ENCODE results near the gene MAP3K10. TPM values are rescaled to one million over a fixed set of nuclear protein-coding genes. Genes with fewer than 3 reads are reported as not detected.

Gene MAP3K10
- total and polyA plus RNA-seq, 2 of the 13 experiments (the other 11 are each of a cell fraction or from before 2014, with no cell fraction given), result 3.4 to 5.0 TPM

GRCh38 chr19:40192758-40193586, 1.7 kb downstream of the MAP3K10 start:
- TSS peak; percentile 44 for BruUV-seq (replicated peaks)
- CTCF ChIA-PET (ENCODE audit: low intra/inter-chr PET ratio, low total read pairs), result no interaction called here

More at GRCh38 chr19:40192758-40193586, 1.7 kb downstream of the MAP3K10 start:
- Histone ChIP-seq H3K79me2 (ENCODE audit: insufficient read depth, low read length) (no peaks in the 10 kb centered on the region), H3K4me2 (ENCODE audit: low read depth, low read length) (peak overlapping the region; percentile 74), H3K4me3 (replicated peaks in 1 of 3; ENCODE audit: insufficient read depth in 1 of 3, low read depth in 2 of 3, low read length in 3 of 3) (peak overlapping the region in 1 of 3 experiments; percentile 87; a peak in 2 of 6 replicates), H3K4me1 (ENCODE audit: insufficient read depth, low read length) (peaks cover 19% of the 10 kb centered on the region), H3K27ac (ENCODE audit: extremely low read length, insufficient read depth, low read length) (no peak overlapping the region), H3K9ac (ENCODE audit: insufficient read depth, low read depth, low read length) (no peak overlapping the region), H3K9me3 (ENCODE audit: low read length) (no peaks in the 10 kb centered on the region), H4K20me1 (ENCODE audit: insufficient read depth, low read length) (no peaks in the 10 kb centered on the region), H3K36me3 (replicated peaks in 1 of 2; ENCODE audit: control insufficient read depth in 1 of 2, insufficient read depth in 2 of 2, low read length in 2 of 2) (no peaks in the 10 kb centered on the region), H2AFZ (ENCODE audit: low read length) (no peak overlapping the region), H3K27me3 (ENCODE audit: control insufficient read depth in 1 of 2, insufficient read depth in 2 of 2, low read length in 2 of 2) (no peaks in the 10 kb centered on the region; a peak in 1 of 5 replicates)
- no peak for DNase-seq (ENCODE audit: low spot score)
- no peak for TF ChIP-seq ATF5 (CRISPR knock-in tag; IDR thresholded peaks at IDR 0.05; ENCODE audit: low read depth)
- no peak for TF ChIP-seq TAF15 (IDR thresholded peaks at IDR 0.05; ENCODE audit: low read depth, low read length, poor library complexity, severe bottlenecking)
- 0 out of 2 replicates have a peak, but pooled peaks have one; percentile 24 for TF ChIP-seq PATZ1 (CRISPR knock-in tag; IDR thresholded peaks at IDR 0.05)
- TF ChIP-seq POGK (CRISPR knock-in tag; conservative IDR thresholded peaks at IDR 0.05), result 0 out of 2 replicates have a peak, but pooled peaks have one; percentile 23
- TF ChIP-seq ZBTB43 (CRISPR knock-in tag; conservative IDR thresholded peaks at IDR 0.05), result no peak
- no peak for TF ChIP-seq ZFP36L2 (CRISPR knock-in tag; IDR thresholded peaks at IDR 0.05)
- TF ChIP-seq RFX3 (CRISPR knock-in tag; IDR thresholded peaks at IDR 0.05), result no peak
- TF ChIP-seq MAX (IDR thresholded peaks at IDR 0.05), result no peak
- TF ChIP-seq ZNF331 (CRISPR knock-in tag; IDR thresholded peaks at IDR 0.05), result no peak
- TF ChIP-seq ZNF678 (CRISPR knock-in tag; IDR thresholded peaks at IDR 0.05), result no peak
- TF ChIP-seq KDM5B (CRISPR knock-in tag; IDR thresholded peaks at IDR 0.05; ENCODE audit: borderline replicate concordance), result no peak
- TF ChIP-seq POLR2A (IDR thresholded peaks at IDR 0.05; ENCODE audit: insufficient read depth in 1 of 2, low read depth in 2 of 2, low read length in 2 of 2), result no peak
- TF ChIP-seq ZNF431 (CRISPR knock-in tag; IDR thresholded peaks at IDR 0.05; ENCODE audit: borderline replicate concordance, low read depth), result no peak
- ATAC-seq, result no peak
- POLR2A ChIA-PET, result no interaction called here
- in situ Hi-C loops (cut with HindIII; ENCODE audit: extremely low pct_ligation_motif_present, low pct_unique_long_range_greater_than_20kb), result no loop called here
- 96% methylated on average over 4 of the region's 5 CpGs for WGBS (ENCODE audit: low lambda C conversion rate)
- intact Hi-C loops (cut with micrococcal nuclease; ENCODE audit: unreplicated experiment), result no loop called here
- FAIRE-seq, result no peak

Measured in HepG2 (cell line).